Measurements from ENCODE around the gene RASAL2.

GRCh38 chr1:178409541-178409940, 315.6 kb downstream of the RASAL2 start:
- TF ChIP-seq POLR2A (IDR thresholded peaks at IDR 0.05; ENCODE audit: low read length) (no peak), GATA1 (IDR thresholded peaks at IDR 0.05; ENCODE audit: low read depth, low read length) (no peak)

All from erythroblast (primary cell).